Measurements from ENCODE around the gene CCDC150.

DNA sequence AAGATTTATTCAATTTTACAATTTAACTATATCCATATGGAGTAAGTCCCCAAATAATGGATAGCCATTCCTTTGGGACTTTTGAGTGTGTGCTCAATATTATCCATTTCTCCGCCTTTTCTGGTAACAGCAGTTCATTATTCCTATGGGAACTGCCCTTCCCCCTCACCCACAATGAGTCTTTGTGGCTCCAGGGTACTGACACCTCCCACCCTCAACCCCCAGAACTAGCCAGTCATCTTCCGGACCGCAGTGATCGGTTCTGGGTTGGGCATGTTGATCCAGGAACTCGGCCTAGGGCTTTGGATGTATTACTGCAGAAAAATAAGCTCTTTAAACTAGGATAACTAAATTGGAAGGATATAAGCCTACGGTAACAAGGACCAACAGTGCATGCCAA lies 45.4 kb upstream of the CCDC150 start:
- TF ChIP-seq EZH2phosphoT487 (IDR thresholded peaks at IDR 0.05; ENCODE audit: borderline replicate concordance, low read length) (no peak), CTCF (IDR thresholded peaks at IDR 0.05; ENCODE audit: low read depth, low read length, poor library complexity, severe bottlenecking) (no peak)

Data from DOHH2 (cell line).